GM18951 (cell line): ENCODE results near the gene TRIM3.

ENCODE experiments used
- POLR2A ChIP-seq: IDR thresholded peaks from 4 replicates; pipeline ENCODE4 v1.6.1; 2011; ENCODE audit warnings: mild to moderate bottlenecking; ENCODE audit not compliant: insufficient read length, insufficient read depth; ENCODE audit errors: extremely low read depth
- in situ Hi-C: fragments of 300-500 bp; cut with MboI; formaldehyde crosslinking; loops from one replicate; pipeline ENCODE4 v1.12.0; 2022; ENCODE audit warnings: low sequenced_read_pairs, mixed read lengths, inconsistent platforms; ENCODE audit not compliant: unreplicated experiment

TRIM3 gene

GRCh38 chr11:6488342-6488741, 14.6 kb upstream of the TRIM3 start:
- no peak for TF ChIP-seq POLR2A
- in situ Hi-C loops: no loop called here

GRCh38 chr11:6486938-6487337, 13.2 kb upstream of the TRIM3 start:
- in situ Hi-C loops: no loop called here
- TF ChIP-seq POLR2A: no peak

GRCh38 chr11:6486256-6486655, 12.5 kb upstream of the TRIM3 start:
- TF ChIP-seq POLR2A: no peak
- in situ Hi-C loops: no loop called here

- in situ Hi-C loops: no loop called here
- no peak for TF ChIP-seq POLR2A
Measured at GRCh38 chr11:6485661-6486060, 11.9 kb upstream of the TRIM3 start.

- no peak for TF ChIP-seq POLR2A
- in situ Hi-C loops: no loop called here
Measured at GRCh38 chr11:6483015-6483414, 9.3 kb upstream of the TRIM3 start.

GRCh38 chr11:6482441-6482840, 8.7 kb upstream of the TRIM3 start:
- in situ Hi-C loops: no loop called here
- no peak for TF ChIP-seq POLR2A

- no peak for TF ChIP-seq POLR2A
- in situ Hi-C loops: no loop called here
Measured at GRCh38 chr11:6481924-6482275, 8.2 kb upstream of the TRIM3 start.

- in situ Hi-C loops: no loop called here
- peak; percentile 92 for TF ChIP-seq POLR2A
Measured at GRCh38 chr11:6481012-6481923, 7.5 kb upstream of the TRIM3 start, which contains the start of the genes ARFIP2 and TIMM10B. Gene ARFIP2, minus strand, starts transcription at chr11:6481331. Its CDS starts 910 bp downstream, at chr11:6480421. Gene TIMM10B, plus strand, starts transcription at chr11:6481501. Its CDS starts 16 bp downstream, at chr11:6481517.

GRCh38 chr11:6480299-6480914, 6.7 kb upstream of the TRIM3 start:
- TF ChIP-seq POLR2A: no peak
- in situ Hi-C loops: no loop called here

GRCh38 chr11:6476571-6476970, 2.8 kb upstream of the TRIM3 start:
- no peak for TF ChIP-seq POLR2A
- in situ Hi-C loops: no loop called here

GRCh38 chr11:6475936-6476335, 2.2 kb upstream of the TRIM3 start:
- in situ Hi-C loops: no loop called here
- no peak for TF ChIP-seq POLR2A

- in situ Hi-C loops: no loop called here
- no peak for TF ChIP-seq POLR2A
Measured at GRCh38 chr11:6474806-6475500, 1.2 kb upstream of the TRIM3 start.

GRCh38 chr11:6474413-6474792, 662 bp upstream of the TRIM3 start:
- in situ Hi-C loops: no loop called here
- TF ChIP-seq POLR2A: no peak
